Loucy (cell line): ENCODE data around the gene DMGDH.

Experiments used
- EZH2phosphoT487 ChIP-seq: fragments of 200-600 bp; IDR thresholded peaks from 2 replicates; pipeline ENCODE4 v1.6.1; 2018; ENCODE audit warnings: antibody characterized with exemption, mild to moderate bottlenecking, moderate library complexity, borderline replicate concordance
- TF ChIP-seq, protein P1 (sequence below): fragments of 200-600 bp; sonication (generic); conservative IDR thresholded peaks from 2 replicates; pipeline ENCODE4 v1.5.1; 2014; ENCODE audit warnings: mild to moderate bottlenecking, antibody characterized with exemption, low read length

DNA sequence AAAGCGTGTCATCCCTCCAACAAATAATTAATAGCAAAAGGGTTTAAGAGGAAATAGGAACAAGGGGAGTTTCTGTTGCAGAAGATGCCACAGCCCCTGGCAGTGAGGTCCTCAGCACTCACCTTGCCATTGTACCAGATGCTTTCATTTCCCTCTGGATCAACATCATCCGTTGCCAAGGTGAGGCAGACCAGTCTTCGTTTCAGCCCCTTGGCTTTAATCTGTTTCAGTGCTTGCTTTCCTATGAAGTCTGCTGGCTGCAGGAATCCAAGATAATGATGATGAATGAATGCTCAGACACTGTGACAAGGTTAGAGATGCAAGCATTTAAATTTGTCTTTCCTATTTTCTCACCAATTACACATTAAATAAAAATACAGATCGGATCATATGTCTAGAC lies 64.3 kb downstream of the DMGDH start:
- TF ChIP-seq, protein P1, sequence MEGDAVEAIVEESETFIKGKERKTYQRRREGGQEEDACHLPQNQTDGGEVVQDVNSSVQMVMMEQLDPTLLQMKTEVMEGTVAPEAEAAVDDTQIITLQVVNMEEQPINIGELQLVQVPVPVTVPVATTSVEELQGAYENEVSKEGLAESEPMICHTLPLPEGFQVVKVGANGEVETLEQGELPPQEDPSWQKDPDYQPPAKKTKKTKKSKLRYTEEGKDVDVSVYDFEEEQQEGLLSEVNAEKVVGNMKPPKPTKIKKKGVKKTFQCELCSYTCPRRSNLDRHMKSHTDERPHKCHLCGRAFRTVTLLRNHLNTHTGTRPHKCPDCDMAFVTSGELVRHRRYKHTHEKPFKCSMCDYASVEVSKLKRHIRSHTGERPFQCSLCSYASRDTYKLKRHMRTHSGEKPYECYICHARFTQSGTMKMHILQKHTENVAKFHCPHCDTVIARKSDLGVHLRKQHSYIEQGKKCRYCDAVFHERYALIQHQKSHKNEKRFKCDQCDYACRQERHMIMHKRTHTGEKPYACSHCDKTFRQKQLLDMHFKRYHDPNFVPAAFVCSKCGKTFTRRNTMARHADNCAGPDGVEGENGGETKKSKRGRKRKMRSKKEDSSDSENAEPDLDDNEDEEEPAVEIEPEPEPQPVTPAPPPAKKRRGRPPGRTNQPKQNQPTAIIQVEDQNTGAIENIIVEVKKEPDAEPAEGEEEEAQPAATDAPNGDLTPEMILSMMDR: no peak
- no peak for TF ChIP-seq EZH2phosphoT487
